Glomerular visceral epithelial cell (primary cell): ENCODE data around the gene OMP.
"Not testable (repeated sequence)": the region's sequence is repeated elsewhere in the genome, so short reads cannot be mapped to it uniquely, and the experiment has no call there.

Experiments
- DNase-seq: peaks from one replicate; pipeline ENCODE4 v3.0.0-alpha.2; 2016; ENCODE audit errors: extremely low spot score

The OMP gene, protein sequence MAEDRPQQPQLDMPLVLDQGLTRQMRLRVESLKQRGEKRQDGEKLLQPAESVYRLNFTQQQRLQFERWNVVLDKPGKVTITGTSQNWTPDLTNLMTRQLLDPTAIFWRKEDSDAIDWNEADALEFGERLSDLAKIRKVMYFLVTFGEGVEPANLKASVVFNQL

GRCh38 chr11:77102246-77103210 lies at the start of gene OMP:
Gene OMP, plus strand, starts transcription at chr11:77102840. Its CDS starts 0 bp downstream, at chr11:77102840.
- no peak for DNase-seq

DNA sequence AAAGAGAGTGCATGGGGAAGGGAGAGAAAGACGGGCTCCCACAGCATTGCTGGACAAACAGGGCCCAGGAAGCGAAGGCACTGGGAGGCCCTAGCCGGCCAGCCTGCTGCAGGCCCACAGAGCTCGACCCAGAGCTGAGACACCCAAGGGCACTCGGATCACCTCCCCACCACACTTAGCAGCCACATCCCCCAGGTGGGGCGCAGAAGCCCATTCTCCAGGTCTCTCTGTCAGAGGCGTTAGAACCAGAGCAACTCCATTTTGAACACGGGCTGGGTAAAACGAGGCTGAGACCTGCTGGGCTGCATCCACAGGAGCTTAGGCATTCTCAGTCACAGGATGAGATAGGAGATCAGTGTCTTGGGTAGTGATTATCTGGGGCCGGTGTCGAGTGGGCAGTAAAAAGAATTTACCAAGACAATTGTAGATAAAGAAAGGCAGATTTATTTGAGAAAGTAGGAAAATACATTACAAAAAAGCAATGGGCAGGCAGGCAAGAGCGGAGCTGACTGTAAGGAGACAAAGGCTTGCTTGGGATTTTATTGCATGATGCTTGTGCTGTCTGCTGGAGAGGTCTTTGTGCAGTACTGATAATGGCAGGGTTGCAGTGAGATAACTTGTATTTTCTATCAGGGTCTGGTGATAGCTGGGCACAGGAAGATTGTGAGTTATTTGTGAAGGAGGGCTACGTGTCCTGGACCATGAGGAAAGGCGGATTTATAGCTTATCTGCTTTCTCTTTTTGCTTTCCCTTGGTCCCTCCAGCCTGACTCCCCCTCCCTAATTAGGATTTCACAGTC lies 49.2 kb upstream of the OMP start:
- DNase-seq = no peak

DNA sequence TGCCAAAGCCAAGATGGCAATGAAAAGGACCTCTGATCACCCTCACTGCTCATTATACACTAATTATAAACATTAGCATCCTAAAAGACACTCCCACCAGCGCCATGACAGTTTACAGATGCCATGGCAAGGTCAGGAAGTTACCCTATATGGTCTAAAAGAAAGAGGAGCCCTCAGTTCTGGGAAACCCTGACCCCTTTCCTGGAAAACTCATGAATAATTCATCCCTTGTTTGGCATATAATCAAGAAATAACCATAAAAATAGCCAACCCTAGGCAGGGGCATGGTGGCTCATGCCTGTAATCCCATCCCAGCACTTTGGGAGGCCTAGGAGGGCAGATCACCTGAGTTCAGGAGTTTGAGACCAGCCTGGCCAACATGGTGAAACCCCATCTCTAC lies 48.6 kb upstream of the OMP start:
- no peak for DNase-seq

DNA sequence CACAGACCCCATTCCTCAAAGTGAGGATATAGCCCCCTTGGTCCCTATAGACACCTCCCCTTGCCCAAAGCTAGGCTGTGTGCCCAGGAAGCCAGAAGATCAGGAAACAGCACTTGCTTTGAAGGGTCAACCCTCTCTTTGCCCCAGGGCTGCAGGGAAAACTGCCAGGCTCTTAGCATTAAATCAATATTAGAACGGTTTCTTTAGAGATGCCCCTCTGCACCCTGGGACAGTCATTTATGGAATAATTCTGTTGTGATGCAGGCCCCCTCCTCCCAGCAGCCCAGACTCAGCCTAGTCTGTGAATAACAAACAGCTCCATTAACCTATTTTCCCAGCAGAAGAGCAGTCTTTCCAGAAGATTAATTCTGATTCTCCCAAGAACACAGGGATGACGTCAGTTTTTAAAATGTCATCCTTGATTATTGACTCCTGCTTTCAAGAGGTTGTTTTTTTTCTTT lies 47.5 kb upstream of the OMP start:
- no peak for DNase-seq

- DNase-seq = no peak
Measured at GRCh38 chr11:77055913-77056312, 46.7 kb upstream of the OMP start.

- no peak for DNase-seq
Measured at GRCh38 chr11:77056814-77057402, 45.7 kb upstream of the OMP start.

DNA sequence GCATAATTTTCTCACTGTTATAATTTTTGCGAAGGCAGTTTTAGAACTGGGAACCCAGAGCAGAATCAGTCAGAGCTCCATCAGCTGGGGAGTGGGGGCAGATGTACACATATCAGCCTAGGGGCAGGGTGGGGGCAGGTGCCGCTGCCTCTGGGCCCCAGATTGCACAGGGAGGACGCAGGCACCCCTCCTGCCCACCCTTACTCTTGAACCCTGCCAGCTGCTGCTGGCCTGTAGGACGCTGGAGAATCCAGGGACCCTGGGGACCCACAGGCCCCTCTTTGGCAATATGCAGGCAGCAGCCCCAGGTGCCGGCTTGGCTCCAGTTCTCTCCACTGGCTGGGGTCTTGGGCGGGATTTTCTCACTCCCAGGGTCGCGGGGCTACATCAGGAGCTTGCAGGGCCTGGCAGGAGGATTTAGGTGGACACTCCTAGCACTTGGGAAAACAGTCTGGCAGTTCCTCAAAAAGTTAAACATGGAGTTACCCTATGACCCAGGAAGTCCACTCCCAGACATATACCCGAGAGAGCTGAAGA lies 44.6 kb upstream of the OMP start:
- no peak for DNase-seq

DNA sequence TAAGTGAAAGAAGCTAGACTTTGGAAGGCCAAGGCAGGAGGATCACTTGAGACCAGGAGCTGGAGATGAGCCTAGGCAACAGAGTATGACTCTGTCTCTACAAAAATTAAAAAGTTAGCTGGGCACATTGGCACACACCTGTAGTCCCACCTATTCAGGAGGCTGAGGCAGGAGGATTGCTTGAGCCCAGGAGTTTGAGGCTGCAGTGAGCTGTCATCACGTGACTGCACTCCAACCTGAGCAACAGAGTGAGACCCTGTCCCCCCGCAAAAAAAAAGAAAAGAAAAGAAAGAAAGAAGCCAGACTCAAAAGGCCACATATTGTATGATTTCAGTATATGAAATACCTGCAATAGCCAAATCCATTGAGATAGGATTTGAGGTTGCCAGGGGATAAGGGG lies 43.7 kb upstream of the OMP start:
- no peak for DNase-seq

DNA sequence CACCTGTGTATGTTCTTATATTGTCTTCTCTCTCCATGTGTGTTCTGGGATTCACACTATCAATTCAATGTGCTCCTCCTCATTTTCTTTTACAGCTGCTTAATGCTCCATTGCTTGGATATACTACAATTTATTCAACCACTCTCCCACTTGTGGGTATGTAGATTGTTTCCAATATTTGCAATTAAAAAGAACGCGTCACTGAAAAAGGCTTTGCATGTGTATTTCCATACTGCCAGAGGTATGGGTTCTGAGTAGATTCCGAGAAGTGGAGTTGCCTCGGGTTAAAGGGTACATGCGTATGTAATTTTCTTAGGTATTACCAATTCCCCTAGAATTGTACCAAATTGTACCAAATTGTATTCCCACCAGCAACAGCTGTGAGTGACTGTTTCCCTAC lies 42.8 kb upstream of the OMP start:
- DNase-seq = no peak

DNA sequence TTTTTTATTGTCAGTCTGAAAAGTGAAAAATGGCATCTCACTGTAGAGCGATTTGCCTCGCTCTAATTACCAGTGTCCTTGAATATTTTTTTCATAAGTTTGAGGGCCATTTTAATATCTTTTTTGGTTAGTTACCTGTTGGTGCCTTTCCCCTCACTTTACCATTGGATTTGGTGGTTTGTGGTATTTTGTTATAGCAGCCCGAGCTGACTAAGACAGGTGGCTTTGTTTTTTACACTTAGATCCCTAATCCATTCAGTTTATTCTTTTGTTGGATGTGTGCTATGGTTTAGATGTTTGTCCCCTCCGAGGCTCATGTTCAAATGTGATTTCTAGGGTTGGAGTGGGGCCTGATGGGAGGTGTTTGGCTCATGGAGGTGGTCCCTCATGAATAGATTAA lies 42.4 kb upstream of the OMP start:
- DNase-seq = no peak

DNA sequence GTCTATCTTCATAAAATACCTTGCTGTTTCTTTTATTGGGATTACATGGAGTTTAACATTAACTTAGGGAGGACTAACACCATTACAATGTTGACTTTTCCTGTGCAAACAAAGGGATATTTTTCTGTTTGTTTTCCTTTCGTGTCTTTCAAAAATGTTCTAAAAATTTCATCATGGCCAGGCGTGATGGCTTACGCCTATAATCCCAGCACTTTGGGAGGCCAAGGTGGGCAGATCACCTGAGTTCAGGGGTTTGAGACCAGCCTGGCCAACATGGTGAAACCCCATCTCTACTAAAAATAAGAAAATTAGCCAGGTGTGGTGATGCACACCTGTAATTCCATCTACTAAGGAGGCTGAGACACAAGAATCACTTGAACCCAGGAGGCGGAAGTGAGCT lies 41.4 kb upstream of the OMP start:
- DNase-seq = not testable (repeated sequence)

GRCh38 chr11:77062924-77063323 lies 39.7 kb upstream of the OMP start:
- DNase-seq = no peak

DNA sequence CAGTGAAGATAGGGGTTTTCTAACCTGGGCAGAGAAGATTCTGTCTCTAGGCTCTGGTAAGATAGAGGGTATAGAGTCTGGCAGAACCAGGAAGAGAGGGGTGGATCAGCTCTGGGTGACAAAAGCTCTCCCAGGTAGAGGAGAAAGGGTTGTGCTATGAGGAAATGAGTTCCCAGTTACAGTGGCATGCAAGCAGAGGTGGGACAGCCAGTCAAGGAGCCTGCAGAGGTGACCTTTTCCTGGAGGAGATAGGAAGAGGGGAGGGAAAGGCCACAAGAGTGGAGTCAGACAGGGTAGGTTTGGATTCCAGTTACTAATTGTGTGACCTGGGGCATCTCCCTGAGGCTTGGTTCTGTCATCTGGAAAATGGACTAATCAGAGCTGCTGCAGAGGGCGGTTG lies 39.2 kb upstream of the OMP start:
- no peak for DNase-seq

- DNase-seq = no peak
Measured at GRCh38 chr11:77063861-77064260, 38.8 kb upstream of the OMP start.

DNA sequence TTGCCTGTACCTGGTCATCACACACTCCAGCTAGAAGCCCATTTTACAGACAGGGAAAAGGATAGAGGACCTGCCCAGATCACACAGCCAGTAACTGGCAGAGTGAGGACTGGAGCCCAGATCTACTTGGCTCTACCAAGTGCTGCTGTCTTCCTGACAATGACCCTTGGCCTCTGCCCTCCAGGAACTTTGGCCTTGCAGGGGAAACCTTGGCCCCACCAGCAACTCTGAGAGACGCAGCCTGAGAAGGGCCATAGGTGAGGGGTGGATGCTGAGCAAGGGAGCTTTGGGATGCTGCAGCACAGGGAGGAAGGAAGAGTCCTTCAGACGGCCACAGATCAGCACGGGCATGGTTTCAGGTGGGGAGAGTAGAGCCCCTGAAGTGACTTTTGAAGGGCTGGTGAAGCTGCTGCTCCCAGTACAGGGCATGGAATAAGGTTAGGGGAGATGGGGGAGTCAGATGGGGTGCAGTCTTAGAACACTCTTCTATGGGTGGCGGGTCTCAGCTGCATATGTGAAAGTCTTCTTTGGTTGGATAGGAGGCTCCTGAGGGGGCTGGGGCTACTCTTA lies 37.9 kb upstream of the OMP start:
- no peak for DNase-seq

DNA sequence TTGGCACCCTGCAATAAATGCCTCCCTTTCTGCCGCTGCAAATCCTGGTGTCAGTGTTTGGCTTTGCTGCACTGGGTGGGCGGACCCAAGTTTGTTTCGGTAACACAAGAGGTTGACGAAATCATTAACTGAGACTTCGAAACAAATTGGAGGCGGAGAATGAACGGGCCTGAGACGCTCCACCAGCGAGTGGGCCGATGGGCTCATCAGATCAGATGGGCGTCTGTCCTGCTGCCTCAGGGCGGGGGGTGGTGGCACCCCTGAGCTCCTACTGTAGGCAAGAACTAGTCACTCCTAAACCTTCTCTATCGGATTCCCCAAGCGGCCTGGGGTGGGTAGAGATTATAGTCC lies 36.8 kb upstream of the OMP start:
- peak; percentile 30 for DNase-seq

- peak; percentile 94 for DNase-seq
Measured at GRCh38 chr11:77066229-77067042, 36.2 kb upstream of the OMP start, which contains the start of gene CAPN5. Gene CAPN5, plus strand, starts transcription at chr11:77066971. Its CDS starts 17,916 bp downstream, at chr11:77084887.

DNA sequence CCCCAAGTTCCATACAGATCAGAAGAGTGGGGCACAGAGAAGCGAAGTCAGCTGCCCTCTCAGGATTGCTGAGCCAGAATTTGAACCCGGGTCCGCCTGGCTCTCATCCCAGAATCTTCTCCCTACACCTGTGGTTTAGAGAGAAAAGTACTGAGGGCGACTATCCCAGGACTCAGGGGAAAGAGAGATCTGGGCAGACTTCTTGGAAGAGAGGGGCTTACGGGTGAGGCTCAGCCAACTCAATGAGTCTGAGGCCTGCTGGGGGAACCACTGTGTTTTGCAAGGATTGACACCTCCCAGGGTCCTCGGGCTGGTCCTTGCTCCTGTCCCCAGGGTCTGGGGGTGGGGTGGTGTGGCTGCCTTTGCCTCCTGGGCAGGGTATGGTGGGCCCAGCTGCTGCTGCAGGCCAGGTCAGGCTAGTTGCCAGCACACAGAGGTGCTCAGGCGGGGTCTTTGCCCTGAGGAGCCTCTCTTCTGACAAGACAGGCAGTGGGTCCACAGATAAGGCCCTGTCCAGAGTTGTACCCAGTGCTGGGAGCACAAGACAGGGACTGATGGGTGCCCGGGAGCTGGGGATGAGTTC lies 34.7 kb upstream of the OMP start:
- DNase-seq = no peak

GRCh38 chr11:77068457-77069335 lies 33.9 kb upstream of the OMP start:
- no peak for DNase-seq
